ENCODE measurements around the gene PAPLN.

Gene PAPLN

DNA sequence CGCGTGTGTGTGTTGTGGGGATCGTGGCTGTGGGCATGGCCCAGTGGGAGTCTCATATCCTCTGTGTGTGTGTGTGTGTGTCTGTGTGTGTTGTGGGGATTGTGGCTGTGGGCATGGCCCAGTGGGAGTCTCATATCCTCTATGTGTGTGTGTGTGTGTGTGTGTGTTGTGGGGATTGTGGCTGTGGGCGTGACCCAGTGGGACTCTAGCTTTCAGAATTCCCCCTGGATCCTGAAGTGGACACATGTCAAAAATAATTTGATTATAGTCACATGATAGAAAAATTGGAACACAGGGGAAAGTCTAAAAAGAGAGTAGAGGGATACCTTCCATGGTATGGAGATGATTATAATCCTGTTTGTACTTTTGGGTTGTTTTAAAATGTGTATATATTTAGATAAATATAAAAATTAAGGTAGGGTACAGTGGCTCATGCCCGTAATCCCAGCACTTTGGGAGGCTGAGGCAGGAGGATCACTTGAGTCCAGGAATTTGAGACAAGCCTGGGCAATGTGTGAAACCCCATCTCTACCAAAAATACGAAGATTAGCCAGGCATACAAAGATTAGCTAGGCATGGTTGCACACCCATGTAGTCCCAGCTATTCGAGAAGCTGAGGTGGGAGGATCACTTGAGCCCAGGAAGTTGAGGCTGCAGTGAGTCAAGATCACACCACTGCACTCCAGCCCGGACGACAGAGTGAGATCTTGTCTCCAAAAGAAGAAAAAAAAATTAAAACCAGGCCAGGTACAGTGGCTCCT lies 11.0 kb downstream of the PAPLN start:
- no peak for DNase-seq

DNA sequence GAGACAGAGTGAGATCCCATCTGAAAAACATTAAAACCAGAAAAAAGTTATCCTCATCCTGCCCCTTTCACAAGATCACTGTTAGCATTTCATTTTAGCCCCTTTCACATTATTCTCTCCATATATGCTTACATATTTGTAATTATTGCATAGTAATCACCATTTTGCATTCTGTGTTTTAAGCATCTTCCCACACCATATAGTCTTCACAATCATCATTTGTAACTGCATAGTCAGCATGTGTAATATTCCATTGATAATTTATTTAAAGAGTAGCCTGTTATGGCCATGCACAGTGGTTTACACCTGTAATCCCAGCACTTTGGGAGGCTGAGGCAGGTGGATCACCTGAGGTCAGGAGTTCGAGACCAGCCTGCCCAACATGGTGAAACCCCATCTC lies 11.8 kb downstream of the PAPLN start:
- no peak for DNase-seq

DNA sequence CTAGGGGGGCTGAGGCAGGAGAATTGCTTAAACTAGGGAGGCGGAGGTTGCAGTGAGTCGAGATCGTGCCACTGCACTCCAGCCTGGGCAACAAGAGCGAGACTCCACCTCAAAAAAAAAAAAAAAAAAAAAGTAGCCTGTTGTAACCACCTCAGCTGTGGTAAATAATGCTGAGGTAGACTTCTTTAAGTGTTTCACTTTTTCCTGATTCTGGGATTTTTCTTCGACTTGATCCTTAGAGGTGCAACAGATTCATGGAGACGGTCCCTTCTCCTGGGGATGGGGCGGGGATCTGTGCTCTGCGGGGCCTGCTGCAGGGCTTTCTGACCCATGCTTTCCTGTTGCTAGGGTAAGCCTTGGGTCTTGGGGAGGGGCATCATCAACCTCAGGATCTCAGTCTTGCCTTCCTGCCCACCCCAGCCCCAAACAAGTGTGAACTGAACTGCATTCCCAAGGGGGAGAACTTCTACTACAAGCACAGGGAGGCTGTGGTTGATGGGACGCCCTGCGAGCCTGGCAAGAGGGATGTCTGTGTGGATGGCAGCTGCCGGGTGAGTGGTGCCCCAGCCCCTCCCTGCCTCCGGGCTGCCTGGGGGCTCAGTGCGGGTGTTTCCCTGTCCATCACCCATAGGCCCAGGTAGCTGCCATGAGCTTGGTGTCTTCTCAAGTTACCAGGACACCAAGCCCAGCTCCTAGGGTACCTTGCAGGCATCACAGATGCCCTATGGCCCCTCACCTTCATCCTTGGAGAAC lies 12.4 kb downstream of the PAPLN start:
- no peak for DNase-seq

DNA sequence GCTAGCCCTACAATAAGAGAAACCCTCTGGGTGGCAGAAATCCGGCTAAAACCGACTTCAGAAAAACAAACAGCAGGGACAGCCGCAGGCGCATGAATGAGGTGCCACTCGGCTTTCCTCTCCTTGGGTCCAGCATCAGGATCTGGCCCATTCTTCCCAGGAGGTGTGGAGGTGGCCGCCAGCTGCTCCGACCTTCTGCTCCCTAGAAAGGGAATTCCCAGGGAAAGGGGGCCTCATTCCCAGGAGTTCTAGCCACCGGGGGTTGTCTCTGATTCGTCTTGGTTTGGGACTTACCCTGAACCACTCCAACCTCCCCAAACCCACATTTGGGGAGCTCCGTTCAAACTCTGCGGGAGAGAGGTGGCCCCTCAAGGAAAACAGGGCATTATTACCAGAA lies 13.0 kb downstream of the PAPLN start:
- no peak for DNase-seq

DNA sequence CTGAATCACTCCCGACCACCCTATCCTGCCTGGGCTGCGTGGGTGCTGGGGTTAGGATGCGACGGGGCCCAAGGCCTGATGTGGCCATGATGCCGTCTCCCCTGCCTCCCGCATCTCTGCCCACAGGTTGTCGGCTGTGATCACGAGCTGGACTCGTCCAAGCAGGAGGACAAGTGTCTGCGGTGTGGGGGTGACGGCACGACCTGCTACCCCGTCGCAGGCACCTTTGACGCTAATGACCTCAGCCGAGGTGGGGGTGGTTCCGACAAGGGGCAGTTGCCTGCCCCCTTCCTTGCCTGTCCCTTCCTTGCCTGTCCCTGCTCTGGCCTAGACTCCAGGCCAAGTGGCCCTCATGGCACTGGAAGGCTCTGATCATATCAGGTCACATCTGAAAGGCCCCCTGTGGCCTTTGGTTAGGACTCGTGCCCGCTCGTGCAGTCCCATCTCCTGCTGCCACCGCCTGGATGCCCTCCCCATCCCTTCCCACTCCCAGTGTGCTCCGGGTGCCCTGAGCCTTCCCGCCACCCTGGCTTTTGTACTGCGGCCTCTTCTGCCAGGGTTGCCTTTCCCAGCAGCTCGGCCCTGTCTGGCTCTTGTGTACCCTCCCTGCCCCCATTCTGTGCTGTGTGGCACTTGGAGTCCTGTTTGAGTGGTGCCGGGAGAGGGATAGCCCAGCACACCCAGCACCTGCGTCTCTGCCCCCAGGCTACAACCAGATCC lies 13.6 kb downstream of the PAPLN start:
- peak; percentile 91 for DNase-seq

- DNase-seq = no peak
Observed at GRCh38 chr14:73251516-73252215, 14.4 kb downstream of the PAPLN start.

- DNase-seq = no peak
Observed at GRCh38 chr14:73252491-73253322, 15.4 kb downstream of the PAPLN start.

- no peak for DNase-seq
Observed at GRCh38 chr14:73253323-73253610, 16.0 kb downstream of the PAPLN start.

DNA sequence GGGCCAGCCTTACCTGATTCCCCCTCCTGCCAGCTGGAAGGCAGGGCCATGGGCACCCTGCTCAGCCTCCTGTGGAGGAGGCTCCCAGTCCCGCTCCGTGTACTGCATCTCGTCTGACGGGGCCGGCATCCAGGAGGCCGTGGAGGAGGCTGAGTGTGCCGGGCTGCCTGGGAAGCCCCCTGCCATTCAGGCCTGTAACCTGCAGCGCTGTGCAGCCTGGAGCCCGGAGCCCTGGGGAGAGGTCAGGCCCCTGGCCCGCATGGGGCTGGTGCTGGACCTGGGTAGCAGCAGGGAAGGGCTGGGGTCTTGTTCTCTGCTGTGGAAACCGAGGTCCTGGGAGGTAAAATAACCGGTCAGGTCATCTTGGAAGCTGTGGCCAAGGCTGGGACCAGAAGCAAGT lies 16.4 kb downstream of the PAPLN start:
- no peak for DNase-seq

GRCh38 chr14:73254247-73255004 lies 17.1 kb downstream of the PAPLN start:
- DNase-seq = no peak

- DNase-seq = no peak
Observed at GRCh38 chr14:73255005-73255400, 17.7 kb downstream of the PAPLN start.

DNA sequence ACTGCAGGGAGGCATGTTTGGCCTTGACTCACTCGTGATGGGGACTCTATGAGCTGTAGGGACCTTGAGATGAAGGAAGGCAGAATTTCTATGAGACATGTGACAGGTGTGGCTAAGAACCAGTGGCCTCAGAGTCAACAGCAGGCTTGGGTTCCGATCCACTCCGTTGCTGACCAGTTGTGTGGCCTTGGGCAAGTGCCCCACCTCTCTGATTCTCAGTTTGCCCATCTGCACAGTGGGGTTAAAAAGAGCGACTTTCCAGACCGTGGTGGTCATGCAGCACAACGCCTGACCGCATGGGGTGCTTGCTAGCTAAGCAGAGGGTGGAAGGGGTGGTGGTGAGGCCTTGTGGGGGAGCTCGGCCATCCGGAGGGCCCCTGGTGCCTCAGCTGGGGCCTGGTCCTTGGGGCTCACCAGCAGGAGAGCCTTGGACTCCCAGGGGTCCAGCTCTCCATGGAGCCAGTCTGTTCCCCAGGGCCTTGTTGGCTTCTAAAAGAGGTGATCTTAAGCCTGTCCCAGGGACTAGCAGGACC lies 18.5 kb downstream of the PAPLN start:
- no peak for DNase-seq

GRCh38 chr14:73258076-73258475 lies 20.8 kb downstream of the PAPLN start:
- no peak for DNase-seq

GRCh38 chr14:73258845-73259611 lies 21.7 kb downstream of the PAPLN start:
- no peak for DNase-seq

DNA sequence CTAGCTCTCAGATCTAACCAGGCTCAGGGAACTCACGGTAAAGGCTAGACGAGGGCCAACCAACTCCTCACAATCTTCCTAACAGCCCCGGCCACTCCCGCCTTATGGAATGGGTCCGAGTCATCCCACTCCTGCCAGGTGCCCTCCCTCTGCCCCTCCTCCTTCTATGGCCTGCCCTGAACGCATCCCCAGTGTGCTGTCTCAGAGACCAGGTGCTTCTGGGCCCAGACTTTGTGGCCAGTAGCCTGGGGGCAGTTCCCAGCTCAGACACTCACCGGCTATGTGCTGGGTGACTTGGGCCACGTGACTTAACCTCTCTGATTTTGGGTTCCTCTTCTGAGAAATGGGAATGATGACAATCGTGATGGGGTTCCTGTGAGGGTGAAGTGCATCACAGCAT lies 22.5 kb downstream of the PAPLN start:
- no peak for DNase-seq

- DNase-seq = no peak
Observed at GRCh38 chr14:73260574-73260973, 23.3 kb downstream of the PAPLN start.

DNA sequence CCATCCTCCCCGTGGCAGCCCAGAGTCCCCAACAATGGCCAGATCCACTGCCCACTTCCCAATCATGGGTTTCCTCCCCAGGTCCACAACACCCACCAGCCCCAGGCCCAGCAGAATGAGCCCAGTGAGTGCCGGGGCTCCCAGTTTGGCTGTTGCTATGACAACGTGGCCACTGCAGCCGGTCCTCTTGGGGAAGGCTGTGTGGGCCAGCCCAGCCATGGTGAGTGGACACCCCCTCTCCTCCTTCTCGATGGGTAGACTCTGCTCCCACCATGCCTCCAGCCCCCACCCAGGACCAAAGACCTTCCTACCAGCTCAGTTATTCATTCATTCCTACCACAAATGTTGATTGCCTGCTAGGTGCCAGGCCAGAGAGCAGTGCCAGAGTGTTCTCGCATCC lies 23.8 kb downstream of the PAPLN start:
- DNase-seq = no peak

DNA sequence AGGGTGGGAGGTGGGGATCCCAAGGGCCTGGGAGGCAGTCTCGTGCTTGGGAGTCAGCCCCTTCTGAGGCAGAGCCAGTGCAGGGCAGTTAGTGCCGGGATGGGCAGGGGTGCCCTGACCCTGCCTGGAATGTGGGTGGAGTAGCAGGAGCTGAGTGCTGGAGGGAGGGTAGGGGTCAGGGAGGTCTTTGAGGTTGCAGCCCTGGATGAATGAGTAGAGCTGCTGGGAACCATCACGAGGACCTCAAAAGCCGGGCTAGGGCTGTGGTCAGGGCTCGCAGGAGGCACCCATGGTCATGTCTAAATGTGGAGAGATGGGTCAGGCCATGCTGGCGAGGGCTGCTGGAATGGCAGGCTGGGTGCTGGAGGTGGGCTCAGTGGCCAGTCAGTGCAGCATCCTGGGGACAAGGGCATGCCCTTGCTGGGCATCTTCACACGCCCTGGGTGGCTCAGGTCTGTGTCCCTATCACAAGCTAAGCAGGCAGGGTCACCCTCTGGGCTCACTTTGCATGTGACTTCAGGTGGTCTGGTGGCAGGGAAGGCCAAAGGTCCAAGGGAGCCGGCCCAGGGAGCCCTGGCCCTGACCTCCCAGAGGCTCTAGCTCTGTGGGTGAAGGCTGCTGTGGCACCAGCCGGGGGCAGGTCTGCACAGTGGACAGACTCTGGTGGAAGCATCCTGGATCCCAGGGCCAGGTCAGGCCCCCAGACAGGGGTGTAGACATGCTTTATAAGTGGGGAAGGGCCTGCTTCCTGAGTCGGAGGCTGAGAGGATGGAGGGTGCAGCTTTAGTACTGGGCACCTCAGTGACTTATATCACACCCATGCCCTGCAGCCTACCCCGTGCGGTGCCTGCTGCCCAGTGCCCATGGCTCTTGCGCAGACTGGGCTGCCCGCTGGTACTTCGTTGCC lies 24.5 kb downstream of the PAPLN start:
- no peak for DNase-seq

GRCh38 chr14:73262427-73263183 lies 25.3 kb downstream of the PAPLN start:
- no peak for DNase-seq

Measured in NCI-H345 (cell line).